WTC11 (cell line): ENCODE measurements around the gene MYO5B. TPM values are rescaled to one million over a fixed set of nuclear protein-coding genes. Genes with fewer than 3 reads are reported as not detected.

Source experiments
- ATAC-seq: fragments of 200-7000 bp; cut with Tn5 transposase; 2 replicates; pipeline ENCODE4 v1.10.0; 2021; ENCODE audit warnings: mild to moderate bottlenecking, moderate library complexity
- CTCF ChIA-PET: fragments of 300-600 bp; sonication (Branson Sonifier 250); formaldehyde crosslinking; loops from one replicate; lab custom pipeline; 2021; ENCODE audit warnings: antibody characterized with exemption; lab: Charles Lee
- POLR2A ChIA-PET: fragments of 350-600 bp; sonication (Branson Sonifier 250); formaldehyde crosslinking; loops from one replicate; lab custom pipeline; 2021; ENCODE audit warnings: antibody characterized with exemption; lab: Charles Lee
- DNase-seq: peaks from one replicate; pipeline ENCODE4 v3.0.0; 2021; ENCODE audit warnings: low spot score
- H3K27ac Mint-ChIP-seq: 2 replicates; pipeline ENCODE4 v1.8.0; 2021; ENCODE audit warnings: mixed read lengths
- H3K27me3 Mint-ChIP-seq: 2 replicates; pipeline ENCODE4 v1.8.0; 2021; ENCODE audit warnings: low read depth, mild to moderate bottlenecking, moderate library complexity, mixed read lengths
- H3K36me3 Mint-ChIP-seq: 2 replicates; pipeline ENCODE4 v1.8.0; 2021; ENCODE audit warnings: mixed read lengths
- H3K4me1 Mint-ChIP-seq: 2 replicates; pipeline ENCODE4 v1.8.0; 2022; ENCODE audit warnings: mixed read lengths
- H3K4me3 Mint-ChIP-seq: 2 replicates; pipeline ENCODE4 v1.8.0; 2021; ENCODE audit warnings: mild to moderate bottlenecking, moderate library complexity, mixed read lengths
- H3K9me3 Mint-ChIP-seq: 2 replicates; pipeline ENCODE4 v1.8.0; 2021; ENCODE audit warnings: mixed read lengths
- EMX1 ChIP-seq: fragments of 250-450 bp; sonication (Bioruptor Pico); IDR thresholded peaks from 2 replicates; pipeline ENCODE4 v1.8.0; 2021; ENCODE audit warnings: mild to moderate bottlenecking
- ESRRA ChIP-seq: sonication (generic); formaldehyde crosslinking; IDR thresholded peaks from 2 replicates; pipeline ENCODE4 v1.8.1; 2022; ENCODE audit warnings: mild to moderate bottlenecking, missing genetic modification reagents, borderline replicate concordance
- ETV6 ChIP-seq: sonication (generic); formaldehyde crosslinking; IDR thresholded peaks from 2 replicates; pipeline ENCODE4 v1.8.1; 2022; ENCODE audit warnings: mild to moderate bottlenecking, missing genetic modification reagents
- FOXP4 ChIP-seq: sonication (generic); formaldehyde crosslinking; IDR thresholded peaks from 2 replicates; pipeline ENCODE4 v1.8.0; 2022; ENCODE audit warnings: mild to moderate bottlenecking, missing genetic modification reagents
- HMGA2 ChIP-seq: fragments of 250-450 bp; sonication (Bioruptor Pico); IDR thresholded peaks from 2 replicates; pipeline ENCODE4 v1.4.0; 2021; ENCODE audit warnings: mild to moderate bottlenecking, moderate library complexity
- JUN ChIP-seq: sonication (generic); formaldehyde crosslinking; IDR thresholded peaks from 2 replicates; pipeline ENCODE4 v1.8.0; 2023; ENCODE audit warnings: mild to moderate bottlenecking, missing genetic modification reagents
- MYBL2 ChIP-seq: sonication (generic); formaldehyde crosslinking; IDR thresholded peaks from 2 replicates; pipeline ENCODE4 v1.8.1; 2023; ENCODE audit warnings: mild to moderate bottlenecking, moderate library complexity, missing genetic modification reagents
- SMAD3 ChIP-seq: sonication (generic); formaldehyde crosslinking; IDR thresholded peaks from 2 replicates; pipeline ENCODE4 v1.8.0; 2022; ENCODE audit warnings: missing genetic modification reagents, mild to moderate bottlenecking, borderline replicate concordance
- SP1 ChIP-seq: sonication (generic); formaldehyde crosslinking; conservative IDR thresholded peaks from 2 replicates; pipeline ENCODE4 v1.8.1; 2022; ENCODE audit warnings: missing genetic modification reagents
- TEAD1 ChIP-seq: sonication (generic); formaldehyde crosslinking; IDR thresholded peaks from 2 replicates; pipeline ENCODE4 v1.8.0; 2022; ENCODE audit warnings: mild to moderate bottlenecking, missing genetic modification reagents
- TEAD4 ChIP-seq: sonication (generic); formaldehyde crosslinking; IDR thresholded peaks from 2 replicates; pipeline ENCODE4 v1.8.0; 2022; ENCODE audit warnings: mild to moderate bottlenecking, missing genetic modification reagents
- TP53 ChIP-seq: sonication (generic); formaldehyde crosslinking; IDR thresholded peaks from 2 replicates; pipeline ENCODE4 v1.8.1; 2023; ENCODE audit warnings: mild to moderate bottlenecking, missing genetic modification reagents
- USF1 ChIP-seq: sonication (generic); formaldehyde crosslinking; IDR thresholded peaks from 2 replicates; pipeline ENCODE4 v1.8.0; 2022; ENCODE audit warnings: mild to moderate bottlenecking, missing genetic modification reagents
- USF2 ChIP-seq: sonication (generic); formaldehyde crosslinking; IDR thresholded peaks from 2 replicates; pipeline ENCODE4 v1.8.1; 2023; ENCODE audit warnings: mild to moderate bottlenecking, missing genetic modification reagents, moderate library complexity
- ZMAT4 ChIP-seq: fragments of 250-450 bp; sonication (Bioruptor Pico); IDR thresholded peaks from 2 replicates; pipeline ENCODE4 v1.9.0; 2021; ENCODE audit warnings: mild to moderate bottlenecking
- ZNF219 ChIP-seq: sonication (generic); formaldehyde crosslinking; IDR thresholded peaks from 2 replicates; pipeline ENCODE4 v1.8.0; 2023; ENCODE audit warnings: missing genetic modification reagents, mild to moderate bottlenecking, borderline replicate concordance
- ZNF232 ChIP-seq: sonication (generic); formaldehyde crosslinking; IDR thresholded peaks from 2 replicates; pipeline ENCODE4 v1.8.0; 2022; ENCODE audit warnings: mild to moderate bottlenecking, missing genetic modification reagents
- ZNF317 ChIP-seq: sonication (generic); formaldehyde crosslinking; IDR thresholded peaks from 2 replicates; pipeline ENCODE4 v1.8.1; 2023; ENCODE audit warnings: low read depth, mild to moderate bottlenecking, moderate library complexity, missing genetic modification reagents, borderline replicate concordance
- total RNA-seq: library from RNA; stranded (reverse); gene quantifications from 3 replicates; pipeline ENCODE4 v1.2.3, GENCODE V29; 2021
- TF ChIP-seq, protein P1 (sequence below): sonication (generic); formaldehyde crosslinking; IDR thresholded peaks from 2 replicates; pipeline ENCODE4 v1.8.1; 2023; ENCODE audit warnings: mild to moderate bottlenecking, missing genetic modification reagents

The MYO5B gene
- total RNA-seq, 1 experiment from 2014 or later: 8.7 TPM

DNA sequence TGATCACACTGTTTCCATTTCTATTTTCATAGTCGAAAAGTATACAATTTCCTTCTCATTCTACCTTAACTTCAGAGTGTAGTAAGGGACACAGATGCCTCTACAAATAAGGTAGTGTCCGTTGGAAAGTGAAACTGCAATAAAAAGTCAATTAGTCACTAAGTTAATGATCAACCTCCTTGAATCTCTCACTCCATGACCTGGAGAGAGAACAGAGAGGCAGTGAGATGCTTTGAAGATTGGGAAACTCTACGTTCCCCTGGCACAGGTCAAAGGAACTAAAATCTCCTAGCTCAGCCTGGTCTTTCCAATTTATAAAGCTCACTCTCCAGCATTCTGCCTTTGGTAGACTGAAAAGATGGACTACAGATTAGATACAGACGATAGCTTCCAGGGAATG lies 227.8 kb downstream of the MYO5B start:
- Mint-ChIP-seq H3K4me1 (no peaks in the 10 kb centered on the region), H3K4me3 (no peak overlapping the region), H3K36me3 (no peaks in the 10 kb centered on the region), H3K27ac (no peak overlapping the region), H3K9me3 (no peaks in the 10 kb centered on the region), H3K27me3 (no peaks in the 10 kb centered on the region)
- TF ChIP-seq EMX1 (no peak), TEAD4 (no peak), USF2 (CRISPR knock-in tag) (no peak), ESRRA (no peak), ZNF219 (no peak)
- DNase-seq (no peak), ATAC-seq (no peak)
- POLR2A ChIA-PET: no interaction called here
- CTCF ChIA-PET: interaction anchor here (0.6 to 1.0 kb wide), 2 partner anchors 28 to 228 kb away, joined by 3 read pairs; partner anchors contain the start of gene MYO5B

DNA sequence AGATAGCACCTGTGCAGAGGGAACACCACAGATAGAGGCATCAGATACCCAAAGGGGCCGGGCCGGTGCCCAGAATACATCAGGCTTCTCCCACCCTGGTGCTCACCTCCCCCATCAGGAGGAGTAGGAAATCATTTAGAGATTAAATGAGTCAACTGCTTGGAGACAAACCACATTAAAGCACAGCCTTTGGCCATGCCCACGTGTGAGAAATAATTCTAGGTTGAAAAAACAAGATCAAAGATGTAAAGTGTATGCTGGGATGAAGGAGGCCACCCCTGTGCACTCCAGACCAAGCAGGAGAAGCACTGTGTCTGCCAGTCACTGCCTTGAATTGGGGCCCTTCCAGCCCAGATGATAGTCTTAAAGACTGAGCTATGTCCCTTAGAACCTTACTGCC lies 228.9 kb downstream of the MYO5B start:
- H3K36me3 Mint-ChIP-seq: no peaks in the 10 kb centered on the region
- POLR2A ChIA-PET: no interaction called here
- TF ChIP-seq ETV6 (no peak), TEAD1 (no peak), MYBL2 (CRISPR knock-in tag) (no peak), ZNF317 (no peak), USF1 (no peak), FOXP4 (CRISPR knock-in tag) (no peak), TP53 (CRISPR knock-in tag) (no peak), SP1 (CRISPR knock-in tag) (no peak), JUN (CRISPR knock-in tag) (no peak), ZNF232 (CRISPR knock-in tag) (no peak), SMAD3 (CRISPR knock-in tag) (no peak)
- TF ChIP-seq, protein P1, sequence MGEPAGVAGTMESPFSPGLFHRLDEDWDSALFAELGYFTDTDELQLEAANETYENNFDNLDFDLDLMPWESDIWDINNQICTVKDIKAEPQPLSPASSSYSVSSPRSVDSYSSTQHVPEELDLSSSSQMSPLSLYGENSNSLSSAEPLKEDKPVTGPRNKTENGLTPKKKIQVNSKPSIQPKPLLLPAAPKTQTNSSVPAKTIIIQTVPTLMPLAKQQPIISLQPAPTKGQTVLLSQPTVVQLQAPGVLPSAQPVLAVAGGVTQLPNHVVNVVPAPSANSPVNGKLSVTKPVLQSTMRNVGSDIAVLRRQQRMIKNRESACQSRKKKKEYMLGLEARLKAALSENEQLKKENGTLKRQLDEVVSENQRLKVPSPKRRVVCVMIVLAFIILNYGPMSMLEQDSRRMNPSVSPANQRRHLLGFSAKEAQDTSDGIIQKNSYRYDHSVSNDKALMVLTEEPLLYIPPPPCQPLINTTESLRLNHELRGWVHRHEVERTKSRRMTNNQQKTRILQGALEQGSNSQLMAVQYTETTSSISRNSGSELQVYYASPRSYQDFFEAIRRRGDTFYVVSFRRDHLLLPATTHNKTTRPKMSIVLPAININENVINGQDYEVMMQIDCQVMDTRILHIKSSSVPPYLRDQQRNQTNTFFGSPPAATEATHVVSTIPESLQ (CRISPR knock-in tag): no peak
- TF ChIP-seq, all 79 proteins: peak for 0
- Mint-ChIP-seq H3K27me3 (no peaks in the 10 kb centered on the region), H3K27ac (no peak overlapping the region), H3K4me3 (no peak overlapping the region), H3K4me1 (no peaks in the 10 kb centered on the region), H3K9me3 (no peaks in the 10 kb centered on the region)
- no peak for DNase-seq
- CTCF ChIA-PET: interaction anchor here (0.8 kb wide), 1 partner anchor 78 kb away, joined by 3 read pairs; no protein-coding TSS in a partner anchor
- ATAC-seq: no peak

- no peak for DNase-seq
- no peak for ATAC-seq
- ChIA-PET CTCF (no interaction called here), POLR2A (no interaction called here)
- no peaks in the 10 kb centered on the region for H3K9me3 Mint-ChIP-seq
- TF ChIP-seq SP1 (CRISPR knock-in tag) (no peak), ZMAT4 (CRISPR knock-in tag) (no peak), SMAD3 (CRISPR knock-in tag) (no peak), HMGA2 (peak; percentile 43; the same call in 1 of the 2 replicates)
- no peak overlapping the region for H3K27ac Mint-ChIP-seq
- no peaks in the 10 kb centered on the region for H3K4me1 Mint-ChIP-seq
- no peaks in the 10 kb centered on the region; the same call in 1 of the 2 replicates for H3K27me3 Mint-ChIP-seq
- H3K4me3 Mint-ChIP-seq: no peak overlapping the region
- H3K36me3 Mint-ChIP-seq: no peaks in the 10 kb centered on the region
Measured at GRCh38 chr18:49963217-49963616, 231.7 kb downstream of the MYO5B start.
